AG09319 (cell line): ENCODE results near the gene GLT1D1.

Experiments used
- DNase-seq: peaks from one replicate; pipeline ENCODE4 v3.0.0-alpha.2; 2010; ENCODE audit warnings: low read depth; ENCODE audit errors: extremely low read depth
- TF ChIP-seq, protein P1 (sequence below): IDR thresholded peaks from 2 replicates; pipeline ENCODE4 v1.5.1; 2011; ENCODE audit warnings: low read depth, mild to moderate bottlenecking, inconsistent platforms, low read length, moderate library complexity

The GLT1D1 gene

DNA sequence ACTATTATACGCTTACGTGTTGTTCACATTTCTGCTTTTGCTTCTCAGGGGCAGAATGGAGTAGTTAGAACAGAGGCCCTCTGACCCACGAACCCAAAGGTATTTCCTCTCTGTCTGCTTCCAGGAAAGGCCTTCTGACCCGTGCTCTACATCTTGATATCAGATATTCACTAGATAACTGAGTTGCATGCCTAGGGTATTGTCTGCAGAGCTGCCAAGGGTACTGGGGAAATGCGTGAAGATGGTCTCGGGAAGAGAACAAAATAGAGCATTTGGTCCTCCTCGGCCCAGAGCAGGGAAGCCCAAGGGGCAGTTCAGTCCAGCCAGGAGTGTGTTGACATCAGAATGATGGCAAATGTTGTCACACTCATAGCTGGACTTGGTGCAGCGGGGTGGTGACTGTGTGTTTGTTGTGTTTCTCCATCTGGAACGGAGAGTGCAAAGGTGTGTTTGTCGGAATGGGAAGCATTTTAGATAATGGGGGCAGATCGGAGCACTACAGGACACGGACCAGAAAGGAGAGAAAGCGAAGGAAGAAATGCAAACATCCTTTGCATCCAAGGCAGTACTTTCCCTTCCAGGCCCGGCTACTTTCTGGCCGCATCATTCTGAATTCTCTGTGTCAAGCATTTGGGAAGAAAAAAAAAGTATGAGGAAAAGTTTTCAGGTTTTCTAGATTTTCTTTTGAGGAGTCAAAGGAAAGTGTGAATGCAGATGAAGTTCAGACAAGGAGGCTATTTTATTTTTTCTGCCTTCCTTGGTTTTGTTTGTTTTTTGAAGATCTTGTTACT lies 8.1 kb downstream of the GLT1D1 start:
- TF ChIP-seq, protein P1, sequence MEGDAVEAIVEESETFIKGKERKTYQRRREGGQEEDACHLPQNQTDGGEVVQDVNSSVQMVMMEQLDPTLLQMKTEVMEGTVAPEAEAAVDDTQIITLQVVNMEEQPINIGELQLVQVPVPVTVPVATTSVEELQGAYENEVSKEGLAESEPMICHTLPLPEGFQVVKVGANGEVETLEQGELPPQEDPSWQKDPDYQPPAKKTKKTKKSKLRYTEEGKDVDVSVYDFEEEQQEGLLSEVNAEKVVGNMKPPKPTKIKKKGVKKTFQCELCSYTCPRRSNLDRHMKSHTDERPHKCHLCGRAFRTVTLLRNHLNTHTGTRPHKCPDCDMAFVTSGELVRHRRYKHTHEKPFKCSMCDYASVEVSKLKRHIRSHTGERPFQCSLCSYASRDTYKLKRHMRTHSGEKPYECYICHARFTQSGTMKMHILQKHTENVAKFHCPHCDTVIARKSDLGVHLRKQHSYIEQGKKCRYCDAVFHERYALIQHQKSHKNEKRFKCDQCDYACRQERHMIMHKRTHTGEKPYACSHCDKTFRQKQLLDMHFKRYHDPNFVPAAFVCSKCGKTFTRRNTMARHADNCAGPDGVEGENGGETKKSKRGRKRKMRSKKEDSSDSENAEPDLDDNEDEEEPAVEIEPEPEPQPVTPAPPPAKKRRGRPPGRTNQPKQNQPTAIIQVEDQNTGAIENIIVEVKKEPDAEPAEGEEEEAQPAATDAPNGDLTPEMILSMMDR = no peak
- DNase-seq = no peak

DNA sequence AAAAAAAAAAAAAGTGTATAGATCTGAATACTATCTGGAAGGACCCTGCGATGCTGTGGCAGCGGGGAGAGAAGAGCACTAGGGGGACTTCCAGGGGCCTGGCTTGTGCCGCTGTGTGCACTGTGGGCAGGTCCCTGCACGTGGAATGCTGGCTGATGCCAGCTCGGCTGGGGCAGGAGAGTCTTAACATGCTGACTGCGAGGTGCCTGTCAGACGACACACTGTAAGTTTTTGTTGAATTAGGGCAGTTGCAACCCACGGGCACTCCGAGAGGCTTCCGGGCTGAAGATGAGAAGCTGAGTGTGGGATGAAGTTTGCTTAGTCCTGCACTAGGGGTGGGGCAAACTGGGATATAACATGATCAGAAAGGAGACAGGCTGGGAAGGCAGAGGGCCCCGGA lies 10.7 kb downstream of the GLT1D1 start:
- TF ChIP-seq, protein P1 = no peak
- no peak for DNase-seq

DNA sequence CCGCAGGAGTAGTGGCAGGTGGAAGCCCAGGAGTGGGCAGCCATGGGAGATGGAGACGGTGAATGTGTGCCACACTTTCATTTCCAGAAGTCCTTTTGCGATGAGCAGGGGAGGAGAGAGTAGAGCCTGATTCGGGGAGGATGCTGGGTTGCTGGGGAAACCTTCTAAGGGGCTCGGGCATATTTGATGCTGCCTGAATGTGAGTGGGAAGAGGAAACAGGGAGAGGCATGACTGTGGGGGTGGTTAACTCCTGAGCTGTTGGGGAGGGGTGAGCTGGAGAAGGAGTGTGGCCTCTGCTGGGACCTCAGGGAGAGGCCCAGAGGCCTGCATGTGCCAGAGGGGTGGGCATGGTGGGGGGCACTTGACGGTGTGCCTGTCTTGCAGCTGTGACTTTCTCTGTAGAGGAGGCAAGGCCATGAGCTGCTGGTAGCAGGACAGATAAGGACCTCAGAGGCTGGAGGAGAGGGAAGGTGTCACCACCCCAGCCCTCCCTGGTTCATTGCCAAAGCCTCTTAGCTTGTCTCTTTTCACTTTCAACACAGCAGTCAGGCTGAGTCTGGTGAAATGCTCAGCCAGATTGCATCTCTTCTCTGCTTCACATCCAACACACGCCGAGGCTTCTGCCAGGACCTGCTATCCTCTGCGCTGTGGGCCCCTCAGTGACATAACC lies 11.4 kb downstream of the GLT1D1 start:
- DNase-seq = no peak
- TF ChIP-seq, protein P1 = no peak

DNA sequence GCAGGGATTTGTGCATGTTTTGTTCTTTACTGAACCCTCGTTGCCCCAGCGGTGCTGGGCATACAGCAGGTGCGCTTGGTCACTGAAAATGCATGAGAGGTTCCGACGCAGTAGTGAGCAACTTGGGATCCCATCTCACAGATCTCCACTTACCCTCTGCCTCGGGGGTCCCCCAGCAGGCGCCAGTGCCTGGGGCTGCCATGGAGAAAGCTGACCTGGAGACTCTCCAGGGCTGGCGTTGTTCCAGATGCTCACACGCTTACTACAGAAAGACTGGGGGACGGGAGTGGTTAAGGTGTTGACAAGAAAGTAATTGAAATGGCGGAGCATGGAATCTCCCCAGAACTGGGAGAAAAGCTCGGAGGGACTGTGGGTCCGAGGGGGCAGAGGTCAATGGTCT lies 14.2 kb downstream of the GLT1D1 start:
- no peak for DNase-seq
- TF ChIP-seq, protein P1 = no peak

DNA sequence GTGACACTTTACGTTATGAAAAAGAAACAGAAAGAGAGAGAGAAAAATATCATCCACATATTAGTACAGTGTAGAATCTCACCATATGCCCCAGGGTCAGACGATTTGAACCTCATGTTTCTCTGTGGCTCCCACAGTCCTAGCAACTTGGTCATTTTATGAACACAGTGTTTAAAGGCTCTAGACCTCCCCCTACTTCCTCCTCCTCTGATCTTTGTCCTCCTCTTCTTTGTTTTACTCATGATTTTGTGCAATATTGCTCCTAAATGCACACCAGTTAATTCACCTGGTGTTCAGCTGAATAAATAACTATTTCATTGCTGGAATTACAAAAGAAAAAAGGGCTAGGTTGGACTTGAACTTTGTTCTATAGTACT lies 18.2 kb downstream of the GLT1D1 start:
- TF ChIP-seq, protein P1 = no peak
- no peak for DNase-seq

DNA sequence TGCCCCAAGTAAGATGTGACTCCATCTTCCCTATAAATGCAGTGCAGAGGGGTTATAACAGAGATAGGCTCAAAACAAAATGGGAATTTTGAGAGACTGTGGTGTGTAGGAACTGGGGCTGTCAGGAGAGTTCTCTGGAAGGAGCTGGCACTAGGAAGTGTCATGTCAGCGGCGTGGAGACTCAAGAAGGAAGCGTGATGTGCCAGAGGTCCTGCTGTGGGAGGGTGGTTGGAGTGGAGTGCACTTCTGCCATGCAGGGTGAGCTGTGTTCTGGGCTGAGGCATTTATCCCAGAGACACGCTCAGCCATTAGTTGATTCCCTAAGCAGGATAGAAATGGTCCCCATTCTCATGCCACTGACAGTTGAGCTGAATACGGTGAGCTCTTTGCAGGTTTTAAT lies 19.0 kb downstream of the GLT1D1 start:
- TF ChIP-seq, protein P1 = no peak
- DNase-seq = no peak

DNA sequence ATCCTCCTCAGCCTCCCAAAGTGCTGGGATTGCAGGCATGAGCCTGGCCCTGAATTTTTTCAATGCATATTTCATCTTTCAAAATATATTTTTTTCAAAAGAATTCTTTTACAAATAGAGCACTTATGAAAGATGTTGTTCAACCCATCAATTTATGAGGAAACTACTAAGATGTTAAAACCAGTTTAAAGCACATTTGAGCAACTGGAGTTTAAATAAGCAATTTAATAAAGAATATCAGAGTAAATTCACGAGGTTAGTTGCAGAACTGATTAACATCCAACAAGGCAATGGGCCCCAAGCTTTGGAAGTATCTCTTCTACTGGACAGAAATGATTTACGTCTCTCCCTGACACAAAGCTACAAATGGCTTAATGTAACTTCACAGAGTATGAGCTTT lies 23.3 kb downstream of the GLT1D1 start:
- DNase-seq = no peak
- TF ChIP-seq, protein P1 = no peak
